Measurements from ENCODE around the gene FAM184A. TPM values are rescaled to one million over a fixed set of nuclear protein-coding genes. Genes with fewer than 3 reads are reported as not detected.

The FAM184A gene
- total and polyA plus RNA-seq, 9 of the 15 experiments (the other 6 are each of a cell fraction or from before 2014, with no cell fraction given) = 6.4 to 18.7 (median 13.1) TPM

GRCh38 chr6:119066517-119066916, 11.9 kb downstream of the FAM184A start (continued):
- TF ChIP-seq ETS1 (conservative IDR thresholded peaks at IDR 0.05; ENCODE audit: control insufficient read depth, low read depth, low read length) = no peak
- TF ChIP-seq AFF1 (IDR thresholded peaks at IDR 0.05; ENCODE audit: low read depth in 1 of 2, partially characterized antibody in 2 of 2) = no peak
- TF ChIP-seq NR2C2 (CRISPR knock-in tag; IDR thresholded peaks at IDR 0.05) = no peak
- peak; percentile 25; the same call in 1 of the 2 replicates for TF ChIP-seq NR2C2 (tag; IDR thresholded peaks at IDR 0.05)
- no peak for TF ChIP-seq GMEB1 (CRISPR knock-in tag; IDR thresholded peaks at IDR 0.05)
- no peak for TF ChIP-seq POLR2G (IDR thresholded peaks at IDR 0.05; ENCODE audit: low read depth, low read length)
- TF ChIP-seq MLLT1 (IDR thresholded peaks at IDR 0.05) = no peak
- no peak for TF ChIP-seq ZNF263 (CRISPR knock-in tag; IDR thresholded peaks at IDR 0.05; ENCODE audit: borderline replicate concordance)
- TF ChIP-seq BACH1 (tag; IDR thresholded peaks at IDR 0.05) = no peak
- TF ChIP-seq CEBPB (tag; IDR thresholded peaks at IDR 0.05) = peak; percentile 53; the same call in 1 of the 2 replicates
- TF ChIP-seq NONO (IDR thresholded peaks at IDR 0.05; ENCODE audit: low read depth in 2 of 2, low read length in 1 of 2) = no peak
- TF ChIP-seq LARP7 (IDR thresholded peaks at IDR 0.05) = no peak
- TF ChIP-seq MAFK (IDR thresholded peaks at IDR 0.05; ENCODE audit: low read length) = no peak
- no peak for TF ChIP-seq TGIF2 (CRISPR knock-in tag; IDR thresholded peaks at IDR 0.05)
- no peak for TF ChIP-seq CEBPZ (IDR thresholded peaks at IDR 0.05; ENCODE audit: borderline replicate concordance, low read depth, low read length)
- TF ChIP-seq RFX1 (IDR thresholded peaks at IDR 0.05) = no peak

Measured in K562 (cell line).